Hepatocyte (in vitro differentiated cells): ENCODE data around the gene ADAM10. TPM values are rescaled to one million over a fixed set of nuclear protein-coding genes. Genes with fewer than 3 reads are reported as not detected.

Source experiments
- DNase-seq: peaks from one replicate; pipeline ENCODE4 v3.0.0-alpha.2; 2016; ENCODE audit warnings: low spot score
- H2AFZ ChIP-seq: fragments of 200-600 bp; sonication (generic); 2 replicates; pipeline ENCODE4 v1.6.0; 2016; ENCODE audit warnings: antibody characterized with exemption, mild to moderate bottlenecking
- H3K27ac ChIP-seq: fragments of 200-600 bp; sonication (generic); 2 replicates; pipeline ENCODE4 v1.5.1; 2016; ENCODE audit warnings: mild to moderate bottlenecking
- H3K27me3 ChIP-seq: fragments of 200-600 bp; sonication (generic); 2 replicates; pipeline ENCODE4 v1.6.1; 2016
- H3K36me3 ChIP-seq: fragments of 200-600 bp; sonication (generic); replicated peaks from 2 replicates; pipeline ENCODE4 v1.5.1; 2016; ENCODE audit warnings: low read depth; ENCODE audit not compliant: insufficient read depth
- H3K4me1 ChIP-seq: fragments of 200-600 bp; sonication (generic); 2 replicates; pipeline ENCODE4 v1.5.1; 2016; ENCODE audit warnings: mild to moderate bottlenecking, moderate library complexity; ENCODE audit not compliant: insufficient read depth
- H3K4me2 ChIP-seq: fragments of 200-600 bp; sonication (generic); 2 replicates; pipeline ENCODE4 v1.6.0; 2016
- H3K4me3 ChIP-seq: fragments of 200-600 bp; sonication (generic); 2 replicates; pipeline ENCODE4 v1.5.1; 2016; ENCODE audit warnings: mild to moderate bottlenecking
- H3K79me2 ChIP-seq: fragments of 200-600 bp; sonication (generic); 2 replicates; pipeline ENCODE4 v1.6.0; 2017; ENCODE audit warnings: mild to moderate bottlenecking
- H3K9me2 ChIP-seq: fragments of 200-600 bp; sonication (generic); replicated peaks from 2 replicates; pipeline ENCODE4 v1.6.0; 2017; ENCODE audit warnings: mild to moderate bottlenecking; ENCODE audit not compliant: insufficient read depth
- H3K9me3 ChIP-seq: fragments of 200-600 bp; sonication (generic); 2 replicates; pipeline ENCODE4 v1.5.1; 2016; ENCODE audit warnings: low read depth, mild to moderate bottlenecking
- H4K20me1 ChIP-seq: fragments of 200-600 bp; sonication (generic); 2 replicates; pipeline ENCODE4 v1.6.0; 2016; ENCODE audit warnings: mild to moderate bottlenecking; ENCODE audit not compliant: insufficient read depth, poor library complexity, severe bottlenecking
- CTCF ChIP-seq: fragments of 200-600 bp; sonication (generic); IDR thresholded peaks from 2 replicates; pipeline ENCODE4 v1.5.1; 2016; ENCODE audit warnings: antibody characterized with exemption, mild to moderate bottlenecking; ENCODE audit not compliant: poor library complexity
- EZH2 ChIP-seq: fragments of 200-600 bp; sonication (generic); IDR thresholded peaks from 2 replicates; pipeline ENCODE4 v1.6.1; 2016; ENCODE audit warnings: antibody characterized with exemption, mild to moderate bottlenecking, borderline replicate concordance
- EZH2phosphoT487 ChIP-seq: fragments of 200-600 bp; sonication (generic); IDR thresholded peaks from one replicate; pipeline ENCODE4 v1.6.1; 2018; ENCODE audit warnings: antibody characterized with exemption, mild to moderate bottlenecking, low read depth, moderate library complexity; ENCODE audit not compliant: unreplicated experiment, severe bottlenecking
- WGBS: methylation state at CpG from one replicate; pipeline ENCODE4 v1.1.6; 2016; ENCODE audit warnings: low lambda C conversion rate; ENCODE audit errors: missing lambda C conversion rate; 5-methylcytosine and 5-hydroxymethylcytosine counted together
- polyA plus RNA-seq: library from polyadenylated mRNA; unstranded; fragments of >200 nt; fragmentation: Nextera tagmentation; extraction: Ambion mirVana; gene quantifications from 2 replicates; pipeline ENCODE4 v1.2.1, GENCODE V29; 2016
- total RNA-seq: library from RNA; depleted of rRNA; stranded (reverse); fragments of >200 nt; gene quantifications from 2 replicates; pipeline ENCODE4 v1.2.3, GENCODE V29; 2014

The ADAM10 gene
- total and polyA plus RNA-seq, 2 experiments from 2014 or later = 112 to 163 TPM

DNA sequence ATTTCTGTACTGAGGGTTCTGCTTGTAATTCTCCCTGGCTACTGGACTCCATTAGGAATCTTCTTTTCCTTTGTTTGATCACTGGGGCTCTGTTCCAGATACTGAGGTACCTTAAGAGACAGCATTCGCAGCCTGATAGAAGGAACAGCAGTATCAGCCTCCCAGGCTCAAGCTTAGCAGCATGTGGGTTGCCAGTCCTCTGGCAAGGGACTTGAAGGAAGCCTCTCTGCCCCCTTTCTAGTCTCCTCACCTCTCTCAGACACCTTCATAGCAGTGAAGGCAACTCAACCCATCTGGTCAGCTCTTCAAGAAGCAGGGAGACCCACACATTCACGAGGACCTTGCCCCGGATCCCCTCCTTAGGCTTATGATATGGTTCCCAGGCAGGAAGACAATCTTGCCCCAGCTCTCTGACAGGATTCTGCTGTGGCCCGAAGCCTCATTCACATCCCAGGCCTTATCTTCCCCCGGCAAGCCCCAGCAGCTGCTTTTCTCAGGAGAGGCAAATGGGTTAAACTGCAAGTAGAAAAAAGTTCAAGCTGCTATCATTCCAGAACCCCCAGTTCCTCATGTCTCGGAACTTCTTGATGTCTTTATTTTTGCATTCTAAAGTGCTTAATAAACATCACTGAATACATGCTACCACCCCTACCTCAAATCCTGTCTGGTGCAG is 164.6 kb downstream of the ADAM10 start:
- no peak overlapping the region for H3K4me2 ChIP-seq
- no peak for DNase-seq
- no peaks in the 10 kb centered on the region for H3K9me3 ChIP-seq
- H2AFZ ChIP-seq = no peak overlapping the region
- H3K27me3 ChIP-seq = no peaks in the 10 kb centered on the region
- WGBS = 56% methylated on average over 6 of the region's 6 CpGs
- no peaks in the 10 kb centered on the region for H4K20me1 ChIP-seq
- no peaks in the 10 kb centered on the region for H3K9me2 ChIP-seq
- H3K4me3 ChIP-seq = no peak overlapping the region
- H3K79me2 ChIP-seq = no peaks in the 10 kb centered on the region
- TF ChIP-seq EZH2phosphoT487 = no peak
- TF ChIP-seq CTCF = no peak
- TF ChIP-seq EZH2 = no peak
- H3K27ac ChIP-seq = no peak overlapping the region
- H3K36me3 ChIP-seq = no peaks in the 10 kb centered on the region
- no peaks in the 10 kb centered on the region for H3K4me1 ChIP-seq

DNA sequence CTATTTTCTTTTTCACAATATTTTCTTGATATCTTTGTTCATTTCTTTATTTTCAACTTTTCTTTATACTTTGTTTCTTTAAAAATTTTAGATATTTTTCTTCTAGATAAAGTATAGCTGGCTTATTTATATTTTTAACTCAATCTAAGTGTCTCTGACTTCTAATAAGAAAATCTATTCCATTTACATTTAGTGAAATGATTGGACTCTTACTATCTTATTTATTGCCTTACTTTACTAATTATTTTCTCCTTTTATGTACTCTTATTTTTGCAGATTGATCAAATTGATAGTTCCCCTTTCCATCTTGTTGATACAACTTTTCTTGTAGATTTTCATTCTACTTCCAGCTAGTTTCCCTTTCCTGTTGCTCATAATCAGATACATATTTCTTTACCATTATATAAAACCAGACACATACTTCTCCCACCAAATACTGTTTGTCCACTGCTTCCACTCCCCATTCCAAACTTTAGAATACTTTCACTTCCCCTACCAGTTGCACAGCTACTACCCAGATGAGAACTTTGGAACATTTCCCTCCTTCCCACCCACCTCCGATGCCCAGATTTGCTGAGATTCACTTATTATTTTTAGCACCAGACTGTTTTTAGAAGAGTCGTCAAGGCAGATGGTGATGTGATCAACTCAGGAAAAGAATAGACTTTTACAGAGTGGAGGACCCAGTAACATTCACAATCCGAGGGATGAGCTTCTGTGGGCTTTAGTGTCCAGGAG is 166.2 kb downstream of the ADAM10 start:
- DNase-seq = no peak
- Histone ChIP-seq H3K4me3 (no peak overlapping the region), H3K9me2 (no peaks in the 10 kb centered on the region), H3K4me2 (no peak overlapping the region), H3K27me3 (no peaks in the 10 kb centered on the region), H3K9me3 (no peaks in the 10 kb centered on the region), H3K79me2 (no peaks in the 10 kb centered on the region), H3K4me1 (no peaks in the 10 kb centered on the region), H3K36me3 (no peaks in the 10 kb centered on the region), H2AFZ (no peak overlapping the region), H4K20me1 (no peaks in the 10 kb centered on the region), H3K27ac (no peak overlapping the region)
- TF ChIP-seq CTCF (no peak), EZH2 (no peak), EZH2phosphoT487 (no peak)
- WGBS = 93% methylated on average over 3 of the region's 3 CpGs

- TF ChIP-seq CTCF (no peak), EZH2phosphoT487 (no peak), EZH2 (no peak)
- H3K9me3 ChIP-seq = no peaks in the 10 kb centered on the region
- H3K36me3 ChIP-seq = no peaks in the 10 kb centered on the region
- no peak overlapping the region for H3K4me3 ChIP-seq
- no peaks in the 10 kb centered on the region for H3K4me1 ChIP-seq
- no peak overlapping the region for H3K4me2 ChIP-seq
- no peak for DNase-seq
- no peaks in the 10 kb centered on the region for H3K27me3 ChIP-seq
- H4K20me1 ChIP-seq = no peaks in the 10 kb centered on the region
- H3K27ac ChIP-seq = no peak overlapping the region
- no peak overlapping the region for H2AFZ ChIP-seq
- 94% methylated on average over 3 of the region's 3 CpGs for WGBS
- H3K79me2 ChIP-seq = no peaks in the 10 kb centered on the region
- no peaks in the 10 kb centered on the region for H3K9me2 ChIP-seq
These were observed 167.3 kb downstream of the ADAM10 start for GRCh38 chr15:58582160-58582559.
